K562 (cell line): ENCODE results near the gene P2RY14. TPM values are rescaled to one million over a fixed set of nuclear protein-coding genes. Genes with fewer than 3 reads are reported as not detected.

Experiments
- C11orf30 ChIP-seq: fragments of 450-650 bp; IDR thresholded peaks from 2 replicates; pipeline ENCODE4 v1.6.1; 2016; ENCODE audit warnings: low read depth, mild to moderate bottlenecking
- FOXK2 ChIP-seq, 2 experiments: fragments of 450-650 bp; IDR thresholded peaks in 1 of 2; conservative IDR thresholded peaks in 1 of 2; 2 replicates each; pipeline ENCODE4 v1.6.1; 2016; ENCODE audit warnings: low read depth in 2 of 2, mild to moderate bottlenecking in 1 of 2
- L3MBTL2 ChIP-seq: fragments of 450-650 bp; IDR thresholded peaks from 2 replicates; pipeline ENCODE4 v1.6.1; 2016; ENCODE audit warnings: mild to moderate bottlenecking, moderate library complexity
- ZBTB1 ChIP-seq: sonication (generic); formaldehyde crosslinking; IDR thresholded peaks from 2 replicates; pipeline ENCODE4 v1.8.1; 2023; ENCODE audit warnings: missing genetic modification reagents, low read depth, mild to moderate bottlenecking, borderline replicate concordance
- ZNF140 ChIP-seq: fragments of 250-450 bp; sonication (Bioruptor Pico); IDR thresholded peaks from 2 replicates; pipeline ENCODE4 v1.8.0; 2021; ENCODE audit warnings: moderate library complexity, mild to moderate bottlenecking, inconsistent platforms
- polyA plus RNA-seq, 8 experiments: library from polyadenylated mRNA; depleted of rRNA in 4 of 8; stranded (reverse) in 5 of 8; unstranded in 3 of 8; fragments of >200 nt; fragmentation: Nextera tagmentation in 2 of 8; fragmentation: Illumina TruSeq in 1 of 8; extraction: Ambion mirVana in 2 of 8; extraction: Trizol in 1 of 8; gene quantifications; 2 replicates each; pipeline versions ENCODE4 v1.2.1 to v1.2.3, GENCODE V29; 2011 to 2014; ENCODE audit warnings: inconsistent platforms in 1 of 8, missing spikeins in 1 of 8
- total RNA-seq, 7 experiments: library from RNA; depleted of rRNA in 6 of 7; stranded (reverse); fragments of >200 nt in 6 of 7; fragmentation: Illumina TruSeq in 2 of 7; extraction: Trizol in 2 of 7; gene quantifications; 2 replicates each; pipeline versions ENCODE4 v1.2.1 to v1.2.3, GENCODE V29; 2011 to 2021; ENCODE audit warnings: low replicate concordance in 1 of 7
- TF ChIP-seq, protein P1 (sequence below), 2 experiments: fragments of 450-650 bp; IDR thresholded peaks; 2 replicates each; pipeline ENCODE4 v1.6.1; 2018; ENCODE audit warnings: mild to moderate bottlenecking in 2 of 2, low read depth in 1 of 2; ENCODE audit not compliant: partially characterized antibody in 2 of 2
- TF ChIP-seq, protein P2 (sequence below): sonication (generic); formaldehyde crosslinking; IDR thresholded peaks from 2 replicates; pipeline ENCODE4 v1.8.1; 2023; ENCODE audit warnings: mild to moderate bottlenecking, missing genetic modification reagents

P2RY14 gene
- total and polyA plus RNA-seq, 9 of the 15 experiments (the other 6 are each of a cell fraction or from before 2014, with no cell fraction given), result not detected

DNA sequence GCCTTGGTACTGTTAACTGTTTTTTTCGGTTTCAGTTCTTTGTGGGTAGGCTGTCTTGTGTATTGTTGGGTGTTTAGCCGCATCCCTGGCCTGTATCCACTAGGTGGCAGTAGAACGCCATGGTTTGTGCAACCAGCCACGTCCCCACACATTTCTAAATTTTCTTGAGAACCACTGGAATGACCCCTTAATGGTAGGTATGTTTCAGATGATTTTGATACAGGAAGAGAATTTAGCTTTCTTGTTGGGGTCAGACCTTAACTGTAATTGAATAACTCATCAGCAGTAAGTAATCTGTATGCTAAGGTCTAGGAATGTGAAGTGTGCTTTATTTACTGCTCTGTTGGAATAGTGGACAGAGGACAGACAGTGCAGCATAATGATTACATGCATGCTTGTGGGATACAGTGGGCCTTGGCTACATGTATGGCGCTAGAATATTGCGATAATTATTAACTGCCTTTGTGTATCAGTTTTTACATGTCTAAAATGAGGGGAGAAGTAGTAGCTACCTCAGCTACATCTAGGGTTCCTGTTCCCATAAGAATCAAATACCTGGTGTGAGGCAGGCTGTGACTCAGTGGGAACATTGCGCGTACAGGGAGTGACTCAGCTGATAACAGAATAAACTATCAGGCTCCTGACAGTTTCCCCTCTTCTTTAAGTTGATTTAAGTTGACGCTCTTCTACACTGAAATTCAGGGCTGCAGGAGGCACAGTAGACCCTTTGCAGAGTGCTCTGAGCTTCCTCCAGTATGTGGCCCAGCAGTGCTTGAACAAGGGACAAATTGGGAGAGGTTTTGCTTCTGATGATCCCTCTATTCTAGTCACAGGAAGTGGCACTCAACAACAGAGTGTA lies 50.3 kb downstream of the P2RY14 start (continued):
- TF ChIP-seq, protein P1, sequence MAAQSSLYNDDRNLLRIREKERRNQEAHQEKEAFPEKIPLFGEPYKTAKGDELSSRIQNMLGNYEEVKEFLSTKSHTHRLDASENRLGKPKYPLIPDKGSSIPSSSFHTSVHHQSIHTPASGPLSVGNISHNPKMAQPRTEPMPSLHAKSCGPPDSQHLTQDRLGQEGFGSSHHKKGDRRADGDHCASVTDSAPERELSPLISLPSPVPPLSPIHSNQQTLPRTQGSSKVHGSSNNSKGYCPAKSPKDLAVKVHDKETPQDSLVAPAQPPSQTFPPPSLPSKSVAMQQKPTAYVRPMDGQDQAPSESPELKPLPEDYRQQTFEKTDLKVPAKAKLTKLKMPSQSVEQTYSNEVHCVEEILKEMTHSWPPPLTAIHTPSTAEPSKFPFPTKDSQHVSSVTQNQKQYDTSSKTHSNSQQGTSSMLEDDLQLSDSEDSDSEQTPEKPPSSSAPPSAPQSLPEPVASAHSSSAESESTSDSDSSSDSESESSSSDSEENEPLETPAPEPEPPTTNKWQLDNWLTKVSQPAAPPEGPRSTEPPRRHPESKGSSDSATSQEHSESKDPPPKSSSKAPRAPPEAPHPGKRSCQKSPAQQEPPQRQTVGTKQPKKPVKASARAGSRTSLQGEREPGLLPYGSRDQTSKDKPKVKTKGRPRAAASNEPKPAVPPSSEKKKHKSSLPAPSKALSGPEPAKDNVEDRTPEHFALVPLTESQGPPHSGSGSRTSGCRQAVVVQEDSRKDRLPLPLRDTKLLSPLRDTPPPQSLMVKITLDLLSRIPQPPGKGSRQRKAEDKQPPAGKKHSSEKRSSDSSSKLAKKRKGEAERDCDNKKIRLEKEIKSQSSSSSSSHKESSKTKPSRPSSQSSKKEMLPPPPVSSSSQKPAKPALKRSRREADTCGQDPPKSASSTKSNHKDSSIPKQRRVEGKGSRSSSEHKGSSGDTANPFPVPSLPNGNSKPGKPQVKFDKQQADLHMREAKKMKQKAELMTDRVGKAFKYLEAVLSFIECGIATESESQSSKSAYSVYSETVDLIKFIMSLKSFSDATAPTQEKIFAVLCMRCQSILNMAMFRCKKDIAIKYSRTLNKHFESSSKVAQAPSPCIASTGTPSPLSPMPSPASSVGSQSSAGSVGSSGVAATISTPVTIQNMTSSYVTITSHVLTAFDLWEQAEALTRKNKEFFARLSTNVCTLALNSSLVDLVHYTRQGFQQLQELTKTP (IDR thresholded peaks at IDR 0.05; ENCODE audit: low read depth in 1 of 2, partially characterized antibody in 2 of 2), result no peak
- TF ChIP-seq L3MBTL2, result no peak
- TF ChIP-seq, protein P2, sequence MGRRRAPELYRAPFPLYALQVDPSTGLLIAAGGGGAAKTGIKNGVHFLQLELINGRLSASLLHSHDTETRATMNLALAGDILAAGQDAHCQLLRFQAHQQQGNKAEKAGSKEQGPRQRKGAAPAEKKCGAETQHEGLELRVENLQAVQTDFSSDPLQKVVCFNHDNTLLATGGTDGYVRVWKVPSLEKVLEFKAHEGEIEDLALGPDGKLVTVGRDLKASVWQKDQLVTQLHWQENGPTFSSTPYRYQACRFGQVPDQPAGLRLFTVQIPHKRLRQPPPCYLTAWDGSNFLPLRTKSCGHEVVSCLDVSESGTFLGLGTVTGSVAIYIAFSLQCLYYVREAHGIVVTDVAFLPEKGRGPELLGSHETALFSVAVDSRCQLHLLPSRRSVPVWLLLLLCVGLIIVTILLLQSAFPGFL (CRISPR knock-in tag), result no peak
- TF ChIP-seq ZBTB1 (CRISPR knock-in tag), result no peak
- TF ChIP-seq ZNF140 (CRISPR knock-in tag), result no peak
- no peak for TF ChIP-seq C11orf30
- TF ChIP-seq FOXK2 (conservative IDR thresholded peaks at IDR 0.05 in 1 of 2, IDR thresholded peaks at IDR 0.05 in 1 of 2; ENCODE audit: low read depth in 2 of 2), result 0 out of 4 replicates have a peak, but pooled peaks of 1 of the 2 experiments have one; percentile 21
